Tibial artery (tissue), 4 donors: Measurements from ENCODE around the gene RPL18A.

Source experiments
- DNase-seq, 2 donors: peaks; one replicate each; pipeline ENCODE4 v3.0.0-alpha.2; 2019
- H3K27ac ChIP-seq, 2 donors: fragments of 200-600 bp; sonication (generic) in 1 of 2; 1 replicate in 1 of 2; 2 replicates in 1 of 2; pipeline ENCODE4 v1.5.1; 2018 to 2019; ENCODE audit warnings: mild to moderate bottlenecking in 1 of 2
- H3K27me3 ChIP-seq, 2 donors: fragments of 200-600 bp; sonication (generic) in 1 of 2; one replicate each; pipeline versions ENCODE4 v1.5.1 to v1.6.0; 2016 to 2019
- H3K36me3 ChIP-seq, 3 donors: fragments of 200-600 bp; sonication (generic) in 2 of 3; one replicate each; pipeline ENCODE4 v1.5.1; 2016 to 2019; ENCODE audit warnings: mild to moderate bottlenecking in 2 of 3
- H3K4me1 ChIP-seq, 4 donors: fragments of 200-600 bp; sonication (generic) in 2 of 4; 1 replicate in 3 of 4; 2 replicates in 1 of 4; pipeline ENCODE4 v1.5.1; 2016 to 2019
- H3K4me3 ChIP-seq, 2 donors: fragments of 200-600 bp; sonication (generic) in 1 of 2; 1 replicate in 1 of 2; 2 replicates in 1 of 2; pipeline ENCODE4 v1.5.1; 2018 to 2019; ENCODE audit warnings: mild to moderate bottlenecking in 2 of 2
- H3K9me3 ChIP-seq, 3 donors: fragments of 200-600 bp; sonication (generic) in 1 of 3; one replicate each; pipeline ENCODE4 v1.5.1; 2016 to 2019
- CTCF ChIP-seq, 2 experiments: fragments of 200-600 bp in 1 of 2; fragments of 450-650 bp in 1 of 2; IDR thresholded peaks; one replicate each; pipeline ENCODE4 v1.5.1; 2017 to 2019; ENCODE audit warnings: antibody characterized with exemption in 2 of 2, mild to moderate bottlenecking in 1 of 2, moderate library complexity in 1 of 2
- intact Hi-C: fragments of 100-400 bp; cut with DNase I; formaldehyde crosslinking; loops from one replicate; pipeline ENCODE4 v1.15.0; 2023; ENCODE audit warnings: low total_unique reads

RPL18A gene

GRCh38 chr19:17893766-17894165 is 34.1 kb downstream of the RPL18A start:
- H3K27ac ChIP-seq: no peak overlapping the region
- intact Hi-C loops: no loop called here
- no peak for DNase-seq
- no peaks in the 10 kb centered on the region for H3K36me3 ChIP-seq
- no peak for TF ChIP-seq CTCF (IDR thresholded peaks at IDR 0.05)
- H3K27me3 ChIP-seq: peaks cover 0 to 55% of the 10 kb centered on the region in 2 donors
- H3K9me3 ChIP-seq: no peaks in the 10 kb centered on the region
- no peaks in the 10 kb centered on the region for H3K4me1 ChIP-seq
- H3K4me3 ChIP-seq: no peak overlapping the region

- no peak for TF ChIP-seq CTCF (IDR thresholded peaks at IDR 0.05)
- Histone ChIP-seq H3K4me1 (no peaks in the 10 kb centered on the region), H3K27me3 (peaks cover 0 to 34% of the 10 kb centered on the region in 2 donors), H3K27ac (no peak overlapping the region), H3K36me3 (no peaks in the 10 kb centered on the region), H3K4me3 (no peak overlapping the region), H3K9me3 (peaks cover 0 to 4% (median 4%) of the 10 kb centered on the region in 3 donors)
- intact Hi-C loops: no loop called here
- DNase-seq: no peak
These were observed 43.0 kb downstream of the RPL18A start for GRCh38 chr19:17902701-17903100.

- H3K36me3 ChIP-seq: no peaks in the 10 kb centered on the region
- intact Hi-C loops: no loop called here
- H3K4me1 ChIP-seq: no peaks in the 10 kb centered on the region
- no peak for DNase-seq
- peaks cover 0 to 19% of the 10 kb centered on the region in 2 donors for H3K27me3 ChIP-seq
- TF ChIP-seq CTCF (IDR thresholded peaks at IDR 0.05): no peak
- H3K27ac ChIP-seq: no peak overlapping the region
- H3K9me3 ChIP-seq: peaks cover 0 to 18% (median 15%) of the 10 kb centered on the region in 3 donors
- no peak overlapping the region for H3K4me3 ChIP-seq
These were observed 48.5 kb downstream of the RPL18A start for GRCh38 chr19:17908244-17908643.

- H3K27ac ChIP-seq: no peak overlapping the region
- no peaks in the 10 kb centered on the region for H3K4me1 ChIP-seq
- H3K36me3 ChIP-seq: no peaks in the 10 kb centered on the region
- TF ChIP-seq CTCF (IDR thresholded peaks at IDR 0.05): no peak
- intact Hi-C loops: no loop called here
- H3K9me3 ChIP-seq: peaks cover 0 to 27% (median 22%) of the 10 kb centered on the region in 3 donors
- no peak for DNase-seq
- no peak overlapping the region for H3K4me3 ChIP-seq
- H3K27me3 ChIP-seq: peaks cover 0 to 15% of the 10 kb centered on the region in 2 donors
These were observed 49.5 kb downstream of the RPL18A start for GRCh38 chr19:17909003-17909732.

- no peak for TF ChIP-seq CTCF (IDR thresholded peaks at IDR 0.05)
- no peak for DNase-seq
- H3K27me3 ChIP-seq: peaks cover 0 to 20% of the 10 kb centered on the region in 2 donors
These were observed 51.2 kb downstream of the RPL18A start for GRCh38 chr19:17910791-17911360.

More at GRCh38 chr19:17910791-17911360, 51.2 kb downstream of the RPL18A start:
- Histone ChIP-seq H3K4me1 (no peaks in the 10 kb centered on the region), H3K36me3 (no peaks in the 10 kb centered on the region), H3K4me3 (no peak overlapping the region), H3K9me3 (peaks cover 0 to 29% (median 22%) of the 10 kb centered on the region in 3 donors), H3K27ac (no peak overlapping the region)
- intact Hi-C loops: no loop called here
